Stimulated activated CD4-positive, alpha-beta T cell treated with anti-CD3 and anti-CD28 coated beads, TNF-alpha, amount 100 ng/mL, for 48 hours (primary cell): ENCODE data around the gene CTXN1.
"Not testable (repeated sequence)": the region's sequence is repeated elsewhere in the genome, so short reads cannot be mapped to it uniquely, and the experiment has no call there.

Experiments
- DNase-seq, 3 donors: peaks; one replicate each; pipeline ENCODE4 v3.0.0-alpha.2; 2020; ENCODE audit warnings: low read depth in 3 of 3

Gene CTXN1

GRCh38 chr19:7926021-7926726, at the start of gene CTXN1:
TSS of gene CTXN1 (minus strand) at chr19:7926135. CDS start at chr19:7925538, 597 bp downstream.
- peak in 2 of 3 donors; percentile 53 to 72 for DNase-seq

- no peak for DNase-seq
Measured at GRCh38 chr19:7975037-7975436, 49.1 kb upstream of the CTXN1 start.

GRCh38 chr19:7973883-7974282, 47.9 kb upstream of the CTXN1 start:
- no peak for DNase-seq

- no peak for DNase-seq
Measured at GRCh38 chr19:7971553-7972520, 45.9 kb upstream of the CTXN1 start.

- DNase-seq, result peak in 2 of 3 donors; percentile 3 to 11
Measured at GRCh38 chr19:7970716-7971448, 44.9 kb upstream of the CTXN1 start.

GRCh38 chr19:7969555-7969939, 43.6 kb upstream of the CTXN1 start:
- no peak for DNase-seq

GRCh38 chr19:7968796-7969554, 43.0 kb upstream of the CTXN1 start:
- DNase-seq, result no peak

- no peak for DNase-seq
Measured at GRCh38 chr19:7968008-7968795, 42.3 kb upstream of the CTXN1 start.

- DNase-seq, result no peak
Measured at GRCh38 chr19:7965921-7966665, 40.2 kb upstream of the CTXN1 start.

GRCh38 chr19:7965259-7965841, 39.4 kb upstream of the CTXN1 start:
- no peak for DNase-seq

GRCh38 chr19:7963566-7963965, 37.6 kb upstream of the CTXN1 start:
- no peak for DNase-seq

- no peak for DNase-seq
Measured at GRCh38 chr19:7962644-7963268, 36.8 kb upstream of the CTXN1 start.

GRCh38 chr19:7961920-7962626, 36.1 kb upstream of the CTXN1 start:
- no peak for DNase-seq

- DNase-seq, result not testable (repeated sequence)
Measured at GRCh38 chr19:7961082-7961481, 35.1 kb upstream of the CTXN1 start.

- DNase-seq, result no peak
Measured at GRCh38 chr19:7959211-7959610, 33.3 kb upstream of the CTXN1 start.

GRCh38 chr19:7955696-7956095, 29.8 kb upstream of the CTXN1 start:
- no peak for DNase-seq

- DNase-seq, result no peak
Measured at GRCh38 chr19:7953576-7953975, 27.6 kb upstream of the CTXN1 start.

GRCh38 chr19:7953060-7953459, 27.1 kb upstream of the CTXN1 start:
- DNase-seq, result no peak
